ENCODE results near the gene NIP7. TPM values are rescaled to one million over a fixed set of nuclear protein-coding genes. Genes with fewer than 3 reads are reported as not detected.
A peak's percentile ranks its signal among the peaks of the same experiment; 100 is the strongest.

Gene NIP7
- total and polyA plus RNA-seq, 2 of the 8 experiments (the other 6 are each of a cell fraction or from before 2014, with no cell fraction given) = 14.5 to 52.2 TPM

GRCh38 chr16:69319826-69320739 lies 19.5 kb upstream of the NIP7 start:
- peak overlapping the region; percentile 31; the same call in 1 of the 2 replicates for H4K8ac ChIP-seq (ENCODE audit: extremely low read depth, insufficient read depth, low read length)
- peaks cover 5 to 30% of the 10 kb centered on the region in 2 experiments for H4K20me1 ChIP-seq (replicated peaks in 1 of 2; ENCODE audit: control insufficient read depth in 1 of 2, insufficient read depth in 2 of 2, low read length in 2 of 2)
- no peak overlapping the region for H3K4ac ChIP-seq (replicated peaks; ENCODE audit: insufficient read length, low read depth, low read length)
- no peaks in the 10 kb centered on the region for H3K9me3 ChIP-seq (ENCODE audit: insufficient read depth in 2 of 2, low read depth in 1 of 2, low read length in 1 of 2)
- H2AFZ ChIP-seq (ENCODE audit: low read length) = no peak overlapping the region
- FAIRE-seq (no peak), DNase-seq (ENCODE audit: low read depth in 1 of 2, low spot score in 2 of 2) (no peak)
- no peak overlapping the region for H4K5ac ChIP-seq (ENCODE audit: insufficient read length, low read depth, low read length)
- no peak overlapping the region for H3K9ac ChIP-seq (replicated peaks in 1 of 4; ENCODE audit: extremely low read depth in 1 of 4, low read depth in 3 of 4, low read length in 3 of 4)
- no peak overlapping the region for H3K23ac ChIP-seq (ENCODE audit: insufficient read length)
- CTCF ChIA-PET (ENCODE audit: partially characterized antibody) = no interaction called here
- H3K14ac ChIP-seq (ENCODE audit: insufficient read length) = no peak overlapping the region
- H4K91ac ChIP-seq (replicated peaks; ENCODE audit: insufficient read length, low read length) = no peak overlapping the region
- H2BK20ac ChIP-seq (ENCODE audit: low read length) = no peak overlapping the region
- H2BK12ac ChIP-seq (ENCODE audit: low read depth, low read length) = no peak overlapping the region
- H3K27me3 ChIP-seq (replicated peaks in 1 of 4; ENCODE audit: control insufficient read depth in 3 of 4, extremely low read depth in 1 of 4, insufficient read depth in 3 of 4, low read length in 3 of 4) = no peaks in the 10 kb centered on the region
- 91% methylated on average over 30 of the region's 30 CpGs; no CpG with 5 or more reads in 1 of the 2 experiments for WGBS, 2 experiments (ENCODE audit: extremely low coverage in 1 of 2, insufficient coverage in 1 of 2, insufficient read length in 1 of 2, insufficient replicate concordance in 2 of 2, low coverage in 1 of 2, low lambda C conversion rate in 2 of 2, missing lambda C conversion rate in 1 of 2)
- peaks cover 0 to 22% of the 10 kb centered on the region in 2 experiments; a peak in 3 of 4 replicates for H3K79me2 ChIP-seq (ENCODE audit: control insufficient read depth in 1 of 2, insufficient read depth in 2 of 2, low read length in 2 of 2)
- H2BK5ac ChIP-seq (ENCODE audit: low read depth, low read length) = no peak overlapping the region
- no peak overlapping the region for H3K27ac ChIP-seq (ENCODE audit: low read depth, low read length)
- no peak for TF ChIP-seq ATF2 (IDR thresholded peaks at IDR 0.05; ENCODE audit: low read length)
- TF ChIP-seq E2F6 (IDR thresholded peaks at IDR 0.05) = no peak
- no peak for TF ChIP-seq BRCA1 (IDR thresholded peaks at IDR 0.05; ENCODE audit: low read depth, low read length)
- TF ChIP-seq ZNF274 (IDR thresholded peaks at IDR 0.05; ENCODE audit: borderline replicate concordance, extremely low read depth, low read length) = no peak
- no peak for TF ChIP-seq ASH2L (IDR thresholded peaks at IDR 0.05; ENCODE audit: low read length)
- 0 out of 3 replicates have a peak, but pooled peaks of 1 of the 2 experiments have one; percentile 16 for TF ChIP-seq POLR2A (IDR thresholded peaks at IDR 0.05; ENCODE audit: control extremely low read depth in 1 of 2, low read depth in 2 of 2, low read length in 2 of 2)
- H3K4me2 ChIP-seq (ENCODE audit: insufficient read depth in 1 of 2, low read depth in 2 of 2, low read length in 2 of 2) = no peak overlapping the region
- H2AK5ac ChIP-seq (ENCODE audit: low read depth, low read length) = no peak overlapping the region
- no peaks in the 10 kb centered on the region; the same call in 1 of the 2 replicates for H3K23me2 ChIP-seq (ENCODE audit: low read depth, low read length)
- POLR2A ChIA-PET (ENCODE audit: partially characterized antibody) = interaction anchor here (0.6 to 24.8 kb wide), 5 partner anchors 17 to 136 kb away, joined by 3 to 497 read pairs (median 3); partner anchors contain the start of genes COG8, NIP7, PDF and TMED6
- H3K4me3 ChIP-seq (ENCODE audit: extremely low read depth in 1 of 4, insufficient read depth in 2 of 4, low read depth in 3 of 4, low read length in 4 of 4) = no peak overlapping the region
- H2BK15ac ChIP-seq (ENCODE audit: low read length) = no peak overlapping the region
- H3K56ac ChIP-seq (replicated peaks; ENCODE audit: insufficient read length, low read depth, low read length) = no peak overlapping the region
- peaks cover 26 to 75% (median 50%) of the 10 kb centered on the region in 4 experiments for H3K36me3 ChIP-seq (ENCODE audit: control insufficient read depth in 2 of 4, insufficient read depth in 4 of 4, low read length in 3 of 4)
- peaks cover 4% of the 10 kb centered on the region for H3K79me1 ChIP-seq (ENCODE audit: low read depth, low read length)
- no peak overlapping the region for H2BK120ac ChIP-seq (replicated peaks; ENCODE audit: low read depth, low read length)
- H3K18ac ChIP-seq (ENCODE audit: extremely low read depth, low read length) = no peak overlapping the region
- H3K4me1 ChIP-seq (replicated peaks in 1 of 4; ENCODE audit: control insufficient read depth in 3 of 4, insufficient read depth in 4 of 4, low read length in 3 of 4) = no peaks in the 10 kb centered on the region
